ENCODE measurements around the gene PMEPA1.

Gene PMEPA1

DNA sequence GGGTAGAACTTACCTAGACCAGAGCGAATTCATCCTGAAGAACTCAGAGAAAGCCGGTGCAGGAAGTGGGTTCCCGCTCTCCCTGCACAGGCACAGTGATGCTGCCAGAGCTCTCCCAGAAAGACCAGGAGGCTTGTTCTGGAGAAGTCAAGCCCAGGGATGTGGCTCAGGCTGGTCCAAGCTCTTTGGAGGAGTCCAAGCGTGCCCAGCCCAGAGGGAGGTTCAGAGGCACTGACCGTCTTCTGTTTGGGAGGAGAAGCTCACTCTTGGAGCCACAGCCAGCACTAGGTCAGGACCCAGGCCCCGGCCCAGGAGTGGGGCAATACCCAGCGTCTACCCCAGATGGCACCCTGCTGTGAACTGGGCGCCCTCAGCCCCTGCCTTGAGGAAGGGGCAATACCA is 1.5 kb upstream of the PMEPA1 start:
- no peak for DNase-seq

DNA sequence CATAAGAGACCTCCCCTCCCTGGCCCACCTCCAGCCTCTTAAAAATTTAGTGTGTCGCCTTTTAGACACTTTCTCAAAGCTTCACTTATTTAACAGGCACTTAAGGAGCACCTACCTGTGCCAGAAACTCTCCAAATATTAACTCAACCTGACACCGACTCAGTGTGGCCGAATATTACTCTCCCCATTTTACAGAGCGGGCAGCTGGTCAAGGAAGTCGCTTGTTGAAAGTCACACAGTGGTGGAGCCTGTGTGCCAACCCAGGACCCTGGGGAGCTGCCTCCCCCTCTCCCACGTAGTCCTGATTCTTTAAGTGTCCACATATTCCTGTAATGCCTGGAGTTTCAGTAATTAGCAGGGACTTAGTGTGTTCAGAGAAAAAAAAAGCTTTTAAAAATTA is 1.0 kb upstream of the PMEPA1 start:
- no peak for DNase-seq

DNA sequence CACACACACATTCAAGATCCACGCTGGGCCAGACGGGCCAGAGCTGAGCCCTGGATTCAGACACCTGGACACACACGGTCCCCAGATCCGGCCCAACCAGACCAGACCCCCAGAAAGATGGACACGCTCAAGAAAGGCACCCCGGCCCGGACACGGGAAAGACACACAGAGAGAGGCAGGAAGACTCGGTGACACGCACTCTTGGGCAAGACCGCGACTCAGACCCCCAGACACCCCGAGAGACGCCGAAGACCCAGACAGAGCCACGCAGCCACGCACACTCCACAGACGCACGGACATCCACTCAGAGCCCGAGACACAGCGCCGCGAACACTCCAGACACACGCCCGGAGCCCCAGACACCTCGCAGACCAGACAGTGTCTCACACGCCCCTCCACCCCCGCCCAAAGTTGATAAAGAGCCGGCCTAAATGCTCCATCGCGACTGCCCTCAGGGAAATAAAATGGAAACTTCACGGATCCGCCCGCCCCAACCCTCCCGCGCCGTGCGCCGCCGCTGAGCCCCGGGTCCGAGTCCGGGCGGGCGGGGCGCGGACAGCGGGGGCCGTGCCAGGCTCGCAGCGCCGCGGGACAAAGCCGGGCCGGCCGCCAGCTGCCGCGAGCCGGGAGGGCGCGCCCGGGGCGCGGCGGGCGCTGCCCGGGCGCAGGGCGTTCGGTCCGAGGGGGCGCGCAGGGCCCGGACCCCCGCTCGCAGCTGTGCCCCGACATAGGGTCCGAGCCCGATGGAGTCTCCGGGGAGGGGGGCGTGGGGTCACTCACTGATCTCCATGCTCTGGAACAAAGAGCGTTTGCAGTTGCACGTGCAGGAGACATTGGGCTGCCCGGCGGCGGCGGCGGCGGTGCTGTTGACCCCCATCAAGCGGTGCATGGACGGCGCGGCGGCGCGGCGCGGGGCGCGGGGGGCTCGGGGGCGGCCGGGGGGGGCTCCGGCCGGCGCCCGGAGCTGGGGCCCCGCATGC is 831 bp downstream of the PMEPA1 start:
- peak; percentile 70 for DNase-seq

DNA sequence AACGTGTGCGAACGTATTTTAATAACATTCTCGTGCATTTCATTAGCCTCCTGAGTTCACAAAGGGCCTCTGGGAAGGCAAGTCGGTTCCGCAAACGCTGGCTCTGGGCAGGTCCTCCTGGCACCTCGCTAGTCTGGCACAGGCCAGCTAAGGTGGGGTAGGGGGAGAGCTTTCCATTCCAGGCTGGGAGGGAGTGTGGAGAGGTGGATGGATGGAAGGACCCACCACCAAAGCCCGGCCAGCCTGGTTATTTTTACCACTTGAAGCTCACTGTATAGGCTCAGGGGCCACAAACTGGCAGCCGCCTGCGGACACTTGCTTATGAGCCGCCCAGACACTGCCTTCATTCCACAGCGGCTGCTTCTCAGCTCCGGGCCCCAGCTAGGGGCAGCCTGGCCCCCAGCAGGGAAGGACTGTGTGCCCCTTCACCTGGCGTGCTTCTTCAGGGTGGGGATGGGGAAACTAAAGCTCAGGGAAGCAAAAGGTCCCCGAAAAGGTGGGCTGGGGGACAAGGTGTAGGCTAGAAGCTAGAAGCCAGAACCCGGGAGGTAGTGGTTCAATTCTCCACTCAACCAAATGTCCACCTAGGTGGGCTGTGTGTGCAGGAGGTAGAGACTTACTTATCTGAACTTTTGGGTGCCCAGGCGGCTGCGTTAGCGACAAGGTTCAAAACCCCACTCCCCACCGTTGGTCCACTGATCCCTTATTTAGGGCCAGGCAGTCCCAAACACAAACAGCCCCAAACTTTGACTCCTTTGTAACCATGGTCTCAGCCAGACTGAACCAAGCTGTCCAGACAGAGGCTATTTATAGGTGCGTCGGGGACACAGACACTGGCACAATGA is 1.7 kb downstream of the PMEPA1 start:
- DNase-seq = peak; percentile 64

DNA sequence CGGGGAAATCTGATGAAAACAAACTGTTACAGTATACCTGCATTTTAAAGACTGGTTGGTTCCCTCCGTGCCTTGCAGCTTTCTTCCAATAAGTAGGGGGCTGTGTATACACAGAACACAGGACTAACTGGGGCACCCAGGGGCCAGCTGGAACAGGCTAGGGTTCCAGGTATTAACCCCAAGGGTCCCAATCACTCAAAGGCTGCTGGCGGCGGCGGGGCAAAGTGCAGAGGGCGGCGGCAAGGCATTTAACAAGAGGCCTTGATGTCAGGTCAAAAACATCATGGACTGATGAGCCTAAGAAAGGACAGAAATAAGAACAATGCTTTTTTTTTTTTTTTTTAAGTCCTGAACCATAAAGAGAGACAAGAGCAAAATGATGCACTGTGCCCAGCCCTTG is 2.5 kb downstream of the PMEPA1 start:
- no peak for DNase-seq

DNA sequence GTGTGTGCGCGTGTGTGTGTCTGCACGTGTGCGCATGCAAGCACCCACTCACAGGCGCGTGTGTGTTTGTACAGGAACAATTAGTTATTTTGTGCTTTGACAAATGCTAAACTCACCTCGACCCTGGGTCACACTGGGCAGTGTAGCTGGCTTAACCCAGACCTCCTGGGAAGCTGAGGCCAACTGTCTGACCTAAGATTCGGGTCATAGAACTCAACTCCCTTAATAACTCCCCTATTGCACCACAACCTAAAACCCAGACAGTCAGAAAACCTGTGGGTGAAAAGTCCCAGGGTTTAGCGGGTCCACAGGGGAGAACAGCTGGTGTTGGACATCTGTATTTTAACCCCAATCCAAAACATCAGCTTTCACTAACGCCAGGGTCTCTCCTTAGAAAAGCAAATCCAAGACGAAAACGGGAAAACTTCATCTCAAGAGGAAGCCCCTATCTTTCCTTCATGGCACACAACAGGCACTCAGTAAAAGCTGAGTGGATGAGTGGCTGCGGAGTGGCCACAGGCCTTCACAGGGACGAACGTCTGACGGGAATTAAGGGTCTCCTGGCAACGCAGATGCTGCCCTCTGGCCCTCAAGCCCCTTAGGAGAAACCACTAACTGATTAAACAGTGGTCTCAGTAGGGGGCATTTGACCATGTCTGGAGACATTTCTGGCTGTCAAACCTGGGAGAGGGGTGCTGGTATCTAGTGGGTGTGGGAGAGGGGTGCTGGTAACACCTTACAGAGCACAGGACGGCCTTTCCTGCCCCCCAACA is 4.5 kb downstream of the PMEPA1 start:
- no peak for DNase-seq

DNA sequence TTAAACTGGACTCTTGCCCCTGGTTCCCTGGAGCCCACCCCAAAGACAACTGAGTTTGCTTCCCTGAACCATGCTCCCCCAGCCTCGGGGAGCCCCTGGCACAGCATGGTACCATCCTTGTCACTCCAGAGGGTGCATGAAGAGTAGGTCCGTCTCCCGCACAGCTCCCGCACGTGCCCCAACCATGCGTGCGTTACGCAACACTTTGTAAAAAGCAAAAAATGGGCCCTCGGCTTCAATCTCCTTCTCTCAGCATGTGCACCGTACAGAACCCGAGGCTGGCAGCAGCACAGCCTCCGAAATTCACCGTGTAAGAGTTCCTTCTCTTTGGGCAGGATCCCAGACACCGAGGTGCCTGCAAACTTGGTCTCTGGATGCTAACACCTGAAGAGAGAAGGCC is 5.6 kb downstream of the PMEPA1 start:
- no peak for DNase-seq

DNA sequence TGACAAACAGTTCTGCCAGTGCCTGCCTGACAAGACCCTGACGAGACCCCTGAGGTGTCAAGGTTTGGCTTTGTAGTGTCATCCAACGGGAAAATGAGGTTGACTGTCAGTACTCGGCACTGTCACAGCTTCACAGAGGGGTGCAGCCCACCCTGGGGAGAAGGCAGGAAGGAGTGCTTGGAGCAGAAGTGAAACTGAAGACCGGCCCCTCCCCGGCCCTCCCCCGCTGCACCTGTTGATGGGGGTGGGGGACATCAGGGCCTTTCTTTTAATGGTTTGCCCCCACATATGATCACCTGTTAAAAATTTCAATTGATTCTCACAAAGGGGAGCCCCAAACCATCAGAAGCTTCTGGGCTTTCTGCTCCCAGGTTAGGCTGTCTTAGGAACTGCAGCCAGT is 6.8 kb downstream of the PMEPA1 start:
- no peak for DNase-seq

DNA sequence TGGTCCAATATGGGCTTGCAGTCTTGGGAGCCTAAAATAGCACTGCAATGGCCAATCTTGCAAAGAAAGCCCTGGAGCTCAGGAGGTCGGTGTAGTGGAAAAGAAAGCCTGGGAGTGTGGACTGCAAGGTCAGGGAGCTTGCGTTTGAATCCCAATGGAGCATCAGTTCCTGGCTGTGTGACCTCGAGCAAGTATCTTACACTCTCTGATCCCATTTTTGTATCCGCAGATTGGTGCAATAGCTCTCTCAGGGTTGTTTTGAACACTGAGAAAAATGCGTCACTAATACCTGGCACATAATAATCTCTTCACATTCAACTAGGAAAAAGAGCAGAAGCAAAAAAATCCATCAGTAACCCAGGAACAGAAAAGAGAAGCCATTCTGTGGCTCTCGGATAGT is 7.3 kb downstream of the PMEPA1 start:
- no peak for DNase-seq

DNA sequence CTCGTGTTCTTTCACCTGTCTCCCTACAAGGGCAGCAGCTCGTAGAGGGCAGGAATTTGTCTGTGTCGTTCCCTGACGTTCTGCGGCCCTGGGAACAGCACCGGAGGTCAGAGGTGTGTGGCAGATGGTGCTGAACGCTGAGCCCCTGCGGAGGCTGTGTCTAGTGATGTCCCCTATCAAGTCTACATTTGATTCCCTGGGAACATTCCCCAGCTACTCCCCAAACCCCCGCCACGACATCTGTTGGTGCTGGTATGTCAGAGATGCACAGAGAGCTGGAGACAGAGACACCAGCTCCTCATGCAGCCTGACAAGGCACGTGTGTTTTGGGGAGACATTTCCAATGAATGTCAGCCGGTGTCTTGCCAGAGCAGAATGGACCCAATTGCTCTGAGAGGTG is 7.7 kb downstream of the PMEPA1 start:
- no peak for DNase-seq

DNA sequence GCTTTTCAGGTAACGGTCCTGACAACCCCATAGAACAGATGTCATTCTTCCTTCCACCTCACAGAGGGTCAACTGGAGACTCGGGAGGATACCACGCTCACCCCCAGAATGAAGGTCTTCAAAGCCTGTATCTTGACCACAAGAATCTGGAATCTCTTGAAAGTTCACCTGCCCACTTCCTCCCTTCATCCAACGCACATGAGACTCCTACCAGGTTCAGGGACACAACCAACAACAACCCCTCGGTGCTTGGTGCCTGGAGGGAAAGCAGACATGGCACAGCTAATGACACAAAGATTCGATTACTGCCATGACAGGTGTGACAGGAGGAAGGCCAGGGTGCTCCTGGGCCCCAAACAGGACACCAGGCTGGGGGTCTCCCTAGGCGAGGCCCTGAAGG is 8.2 kb downstream of the PMEPA1 start:
- DNase-seq = no peak

DNA sequence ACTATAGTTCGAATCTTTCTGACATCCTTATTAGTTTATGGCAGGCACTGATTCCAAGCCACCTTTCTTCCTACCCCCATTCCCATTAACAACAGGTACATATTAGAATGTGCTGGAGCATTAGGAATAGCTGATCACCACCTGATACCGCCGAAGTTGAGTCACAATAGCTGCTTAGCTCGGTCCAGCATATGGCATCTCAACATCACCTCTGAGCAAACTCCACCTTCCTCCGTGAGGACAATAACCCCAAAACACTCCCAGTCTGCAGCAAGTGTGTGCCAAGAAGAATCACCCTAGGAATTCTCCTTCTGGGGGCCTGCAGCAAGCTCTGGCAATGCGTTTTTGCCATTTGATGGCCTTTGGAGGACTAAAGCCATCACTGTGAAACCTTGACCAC is 8.7 kb downstream of the PMEPA1 start:
- no peak for DNase-seq

DNA sequence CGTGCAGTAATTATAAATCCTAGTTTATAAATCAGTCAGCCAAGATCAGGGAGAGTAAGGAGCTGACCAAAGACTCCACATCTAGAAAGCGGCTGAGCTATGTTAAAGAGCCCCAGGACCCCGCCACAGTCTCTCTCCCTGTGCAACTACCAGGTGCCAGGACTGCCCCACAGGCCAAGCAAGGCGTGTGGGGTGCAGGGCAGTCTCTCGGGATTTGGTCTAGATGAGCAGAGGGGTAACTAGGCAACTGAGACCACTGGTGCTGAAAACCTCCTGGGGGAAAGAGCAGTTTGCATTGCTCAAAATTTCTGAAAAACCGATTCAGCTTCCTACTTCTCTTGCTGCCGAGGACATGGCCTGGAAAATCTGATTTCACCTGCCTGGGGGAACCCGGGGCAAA is 10.4 kb downstream of the PMEPA1 start:
- no peak for DNase-seq

DNA sequence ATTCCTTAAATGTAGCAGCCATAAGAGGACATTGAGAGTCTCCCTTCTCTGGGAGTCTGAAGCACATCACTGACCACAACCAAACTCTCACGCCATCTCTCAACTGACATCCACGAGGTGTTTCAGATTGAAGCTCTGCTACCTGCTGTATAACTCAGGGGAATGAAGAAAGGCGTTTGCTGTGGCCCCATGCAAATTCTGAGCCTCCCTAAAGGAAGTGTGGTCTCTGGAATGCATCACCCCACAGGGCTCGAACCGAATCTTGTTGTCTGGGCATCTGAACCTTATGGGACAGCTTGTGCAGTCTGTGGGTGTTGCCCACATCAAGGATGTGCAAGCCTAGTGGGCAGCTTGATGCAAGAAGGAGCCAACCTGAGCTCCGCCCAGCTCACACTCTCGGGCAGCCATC is 10.9 kb downstream of the PMEPA1 start:
- DNase-seq = no peak

DNA sequence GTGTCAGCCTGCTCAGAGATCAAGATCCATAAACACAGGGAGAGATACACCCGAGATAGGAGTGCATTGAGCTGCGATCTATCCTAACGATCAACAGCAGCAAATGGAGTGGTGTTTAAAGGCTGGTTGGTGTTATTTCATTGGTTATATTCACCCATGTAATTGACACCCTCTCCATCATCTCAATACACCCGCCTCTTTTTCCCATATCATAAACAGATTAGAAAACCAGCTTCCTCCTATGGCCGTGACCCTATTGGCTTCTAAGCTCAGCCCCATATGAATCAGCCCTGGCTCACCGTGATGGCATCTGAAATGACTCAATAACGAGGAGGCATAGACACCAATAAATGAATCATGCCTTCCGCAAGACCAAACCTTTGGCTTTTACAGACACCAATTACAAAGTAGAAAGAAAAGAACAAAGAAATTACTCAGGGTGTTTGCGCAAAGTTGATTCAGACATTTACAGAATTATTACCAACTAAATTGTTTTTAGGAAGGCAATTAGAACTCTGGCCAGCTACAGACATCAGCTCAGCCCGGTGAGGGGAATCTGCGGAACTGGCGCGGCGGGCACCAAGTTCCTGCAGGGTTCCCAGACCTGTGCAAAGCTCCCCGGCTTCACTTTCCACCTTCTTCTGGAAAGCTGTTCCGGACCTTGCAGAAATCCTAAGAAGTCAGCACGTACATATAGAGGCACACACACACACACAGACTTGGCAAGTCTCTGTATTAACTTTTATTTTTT is 11.5 kb downstream of the PMEPA1 start:
- DNase-seq = no peak

DNA sequence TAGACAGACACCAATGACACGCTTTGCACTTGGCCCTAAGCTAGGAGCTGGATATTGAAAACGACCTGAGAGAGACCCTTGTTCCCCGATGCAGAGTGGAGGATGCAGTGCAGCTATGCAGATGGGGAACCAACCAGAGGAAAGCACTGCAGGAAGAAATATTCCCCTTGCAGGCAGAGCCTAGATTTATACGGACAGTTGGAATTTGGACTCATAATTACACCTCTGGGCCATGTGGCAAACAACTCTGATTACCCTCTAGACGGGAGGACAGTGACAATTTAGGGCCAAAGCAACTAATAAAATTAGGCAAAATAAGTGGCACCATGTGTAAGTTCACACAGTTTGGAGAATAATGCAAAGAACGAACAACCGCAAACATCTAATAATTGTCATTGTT is 12.3 kb downstream of the PMEPA1 start:
- DNase-seq = no peak

DNA sequence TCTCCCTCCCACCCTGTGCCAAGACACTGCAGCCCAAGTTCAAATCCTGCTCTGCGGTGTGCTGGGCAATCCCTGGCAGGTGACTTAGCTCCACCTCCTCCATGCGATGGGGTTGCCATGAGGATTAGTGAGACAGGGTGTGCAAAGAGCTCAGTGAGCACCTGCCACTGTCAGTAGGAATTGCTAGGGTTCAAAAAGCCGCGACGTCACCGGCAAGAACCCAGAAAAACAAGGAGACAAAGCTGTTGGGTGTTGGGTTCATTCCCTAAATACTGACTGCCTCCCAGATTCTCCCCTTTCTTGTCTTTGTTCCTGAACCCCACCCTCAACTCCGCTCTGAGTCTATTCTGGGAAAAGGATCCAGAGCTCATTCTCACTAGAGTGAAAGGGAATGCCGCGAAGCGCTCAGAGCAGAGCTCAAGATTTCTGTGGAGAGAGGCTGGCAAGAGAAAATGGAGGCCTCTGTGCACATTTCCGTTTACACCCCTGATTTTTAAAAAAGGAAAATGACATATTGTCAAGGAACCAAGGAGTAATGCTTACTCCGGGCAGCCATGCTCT is 13.3 kb downstream of the PMEPA1 start:
- no peak for DNase-seq

DNA sequence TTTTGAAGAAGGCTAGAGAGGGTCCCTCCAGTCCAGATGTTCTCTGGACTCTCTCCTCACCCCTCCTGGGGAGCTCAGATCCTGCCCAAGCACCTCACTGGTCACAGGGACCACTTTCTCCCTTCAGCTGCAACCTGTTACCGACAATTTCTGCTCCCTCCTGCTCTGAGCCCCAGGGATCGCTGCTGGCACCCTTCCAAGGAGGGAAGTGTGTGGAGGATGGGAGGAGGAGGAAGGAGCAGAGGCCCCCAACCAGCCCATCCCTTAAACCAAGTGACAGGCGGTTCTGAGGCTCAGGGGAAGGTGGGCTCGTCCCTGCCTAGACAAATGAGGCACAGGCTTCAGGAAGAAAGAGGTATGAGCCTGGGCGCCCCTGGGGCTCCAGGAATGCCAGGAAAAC is 13.9 kb downstream of the PMEPA1 start:
- DNase-seq = no peak

DNA sequence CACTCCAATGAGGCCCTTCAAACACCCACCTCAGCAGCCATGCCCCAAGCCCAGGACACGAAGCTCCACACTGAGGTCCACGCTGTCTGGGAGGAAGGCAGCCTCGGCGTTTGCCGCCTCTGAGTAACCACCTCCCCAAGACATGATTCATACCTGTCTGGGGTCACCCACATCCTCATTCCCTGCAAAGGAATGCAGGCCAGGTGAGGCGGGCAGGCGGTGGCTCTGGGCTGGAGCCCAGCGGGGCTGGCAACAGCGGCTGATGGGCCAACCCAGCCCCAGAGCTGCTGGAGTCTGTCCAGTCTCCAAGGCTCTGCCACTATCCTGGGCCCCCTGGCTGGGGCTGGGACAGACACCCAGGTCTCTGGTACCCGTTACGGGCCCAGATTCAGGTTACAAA is 14.8 kb downstream of the PMEPA1 start:
- no peak for DNase-seq

DNA sequence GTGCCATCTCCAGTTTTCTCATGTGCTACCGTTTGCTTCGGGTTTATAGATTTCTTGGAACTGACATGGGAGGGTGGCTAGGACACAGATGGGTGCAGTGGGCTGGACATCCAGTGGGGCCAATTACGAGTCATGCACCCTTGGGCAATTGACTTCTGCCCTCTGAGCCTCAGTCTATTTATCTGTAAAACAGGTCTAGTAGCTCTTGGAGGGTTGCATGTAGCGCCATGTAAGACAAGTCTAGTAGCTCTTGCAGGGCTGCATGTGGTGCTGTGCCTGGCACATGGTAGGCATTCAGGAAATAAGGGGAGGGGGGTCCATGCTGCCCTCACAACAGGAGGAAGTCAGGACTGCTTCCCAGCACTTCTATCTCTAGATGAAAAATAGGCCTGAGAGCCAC is 15.3 kb downstream of the PMEPA1 start:
- no peak for DNase-seq

DNA sequence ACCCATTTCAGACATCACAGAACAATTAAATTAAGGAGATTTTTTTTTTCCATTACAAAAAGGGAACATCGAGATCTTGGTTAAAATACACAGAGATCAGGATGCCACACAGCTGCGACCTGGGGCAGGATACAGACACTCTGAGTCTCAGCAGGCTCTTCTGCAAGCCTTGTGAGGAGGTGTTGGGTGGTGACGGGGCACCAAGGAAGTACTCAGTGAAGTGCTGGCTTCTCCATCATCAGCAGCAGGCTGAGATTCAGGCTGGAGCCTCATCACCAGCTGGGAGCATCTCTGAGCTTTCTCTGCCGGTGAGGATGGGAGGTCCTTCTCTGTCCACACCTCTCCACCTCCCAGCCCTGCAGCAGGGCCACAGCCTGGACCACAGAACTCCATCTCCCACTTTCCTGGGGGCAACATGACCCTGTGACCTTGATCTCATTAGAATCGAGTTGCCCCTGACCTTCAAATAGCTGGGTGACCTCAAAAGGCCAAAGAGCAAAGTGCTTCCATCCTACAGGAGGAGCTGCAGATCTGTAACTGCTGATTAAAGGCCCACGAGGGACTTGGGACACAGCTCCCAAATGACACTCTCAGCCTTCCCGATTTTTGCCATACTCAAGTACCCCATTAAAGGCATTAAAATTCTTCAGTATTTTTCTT is 16.0 kb downstream of the PMEPA1 start:
- no peak for DNase-seq

Data from right forelimb (tissue), 1 donor.